GM19324 (cell line): ENCODE measurements around the gene POU2F2.

Experiments used
- ATAC-seq: cut with Tn5 transposase; IDR thresholded peaks from one replicate; pipeline ENCODE4 v1.9.1; 2021; ENCODE audit warnings: mild to moderate bottlenecking, moderate library complexity; ENCODE audit not compliant: unreplicated experiment, low FRiP score

POU2F2 gene

DNA sequence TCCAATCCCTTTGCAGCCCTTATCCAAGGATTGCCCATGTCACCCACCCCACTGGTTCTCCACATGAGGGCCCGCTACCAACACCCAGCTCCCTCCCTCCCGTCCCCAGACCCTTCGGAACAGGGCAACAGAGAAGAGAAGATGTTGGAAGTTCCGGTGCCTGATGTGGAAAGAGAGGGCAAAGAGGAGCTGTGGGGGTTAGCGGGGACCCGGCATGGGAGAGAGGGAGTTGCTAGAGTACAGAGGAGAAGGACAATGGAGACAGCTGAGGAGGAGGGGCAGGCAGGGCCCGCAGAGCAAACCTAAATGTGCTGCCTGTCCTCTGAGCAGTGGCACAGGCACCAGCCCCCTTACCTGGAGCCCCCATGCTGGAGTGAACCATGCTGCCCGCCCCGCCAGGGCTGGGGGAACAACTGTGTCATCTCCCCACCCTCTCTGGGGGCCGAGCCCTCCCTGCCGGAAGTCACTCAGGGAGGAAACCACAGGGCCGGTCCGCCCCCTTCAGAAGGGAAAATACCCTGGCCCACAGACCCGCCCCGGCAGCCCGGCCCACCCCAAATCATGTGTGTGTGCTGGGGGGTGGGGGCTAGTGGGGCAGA lies at the start of gene POU2F2:
Gene POU2F2 (minus strand): TSS at position 417 of the 599 bp plus-strand sequence. CDS start 35 bp downstream, at position 382.
- ATAC-seq, result peak; percentile 47

DNA sequence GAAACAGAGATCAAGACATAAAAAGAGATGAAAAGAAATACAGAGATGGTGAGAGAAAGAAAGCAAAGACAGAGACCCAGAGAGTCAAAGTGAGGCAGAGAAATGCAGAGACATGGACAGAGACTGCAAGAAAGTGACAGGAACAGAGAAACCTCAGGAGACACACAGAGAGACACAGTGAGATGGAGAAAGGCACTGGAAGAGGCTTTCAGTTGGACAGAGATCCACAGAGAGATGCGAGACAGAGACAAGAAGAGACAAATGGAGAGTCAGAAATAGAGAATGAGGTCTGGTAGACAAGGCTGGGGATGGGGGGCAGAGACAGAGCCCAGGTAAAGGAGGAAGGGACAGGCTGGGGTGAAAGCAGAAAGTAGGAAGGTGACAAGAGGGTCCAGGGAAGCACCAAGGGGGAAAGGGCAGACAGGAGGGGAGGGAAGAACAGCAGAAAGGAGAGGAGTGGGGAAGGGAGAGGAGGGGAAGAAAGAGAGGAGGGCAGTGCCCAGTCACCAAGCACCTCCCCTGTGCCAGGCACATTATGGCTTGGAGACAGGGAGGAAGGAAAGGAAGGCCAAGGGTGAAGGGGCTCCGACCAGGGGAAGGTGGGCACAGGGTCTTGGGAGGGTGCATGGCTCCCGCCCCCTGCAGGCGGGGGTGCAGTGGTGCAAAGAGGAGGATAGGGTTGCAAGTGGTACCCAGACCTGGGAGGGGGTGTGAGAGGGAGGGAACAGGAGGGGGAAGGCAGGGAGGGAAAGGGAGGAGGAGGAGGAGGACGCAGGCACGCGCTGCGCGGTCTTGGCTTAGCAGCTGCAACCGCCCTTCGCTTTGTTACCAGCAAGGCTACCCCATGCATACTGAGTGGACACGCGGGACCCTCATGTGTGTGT lies 46.8 kb upstream of the POU2F2 start:
- ATAC-seq, result no peak

DNA sequence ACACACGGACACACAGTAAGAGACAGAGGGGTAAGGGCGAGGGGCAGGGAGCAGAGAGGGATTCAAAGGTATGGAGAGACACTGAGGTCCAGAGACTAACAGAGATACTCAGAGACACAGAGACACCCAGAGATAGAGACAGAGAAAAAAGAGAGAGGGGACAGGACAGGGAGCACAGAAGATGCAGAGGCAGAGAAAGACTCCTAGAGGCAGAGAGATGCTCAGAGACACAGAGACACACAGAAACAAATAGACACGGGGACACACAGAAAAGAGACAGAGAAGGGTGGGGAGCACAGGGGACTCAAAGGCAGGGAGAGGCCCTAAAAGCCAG lies 45.4 kb upstream of the POU2F2 start:
- ATAC-seq, result no peak

DNA sequence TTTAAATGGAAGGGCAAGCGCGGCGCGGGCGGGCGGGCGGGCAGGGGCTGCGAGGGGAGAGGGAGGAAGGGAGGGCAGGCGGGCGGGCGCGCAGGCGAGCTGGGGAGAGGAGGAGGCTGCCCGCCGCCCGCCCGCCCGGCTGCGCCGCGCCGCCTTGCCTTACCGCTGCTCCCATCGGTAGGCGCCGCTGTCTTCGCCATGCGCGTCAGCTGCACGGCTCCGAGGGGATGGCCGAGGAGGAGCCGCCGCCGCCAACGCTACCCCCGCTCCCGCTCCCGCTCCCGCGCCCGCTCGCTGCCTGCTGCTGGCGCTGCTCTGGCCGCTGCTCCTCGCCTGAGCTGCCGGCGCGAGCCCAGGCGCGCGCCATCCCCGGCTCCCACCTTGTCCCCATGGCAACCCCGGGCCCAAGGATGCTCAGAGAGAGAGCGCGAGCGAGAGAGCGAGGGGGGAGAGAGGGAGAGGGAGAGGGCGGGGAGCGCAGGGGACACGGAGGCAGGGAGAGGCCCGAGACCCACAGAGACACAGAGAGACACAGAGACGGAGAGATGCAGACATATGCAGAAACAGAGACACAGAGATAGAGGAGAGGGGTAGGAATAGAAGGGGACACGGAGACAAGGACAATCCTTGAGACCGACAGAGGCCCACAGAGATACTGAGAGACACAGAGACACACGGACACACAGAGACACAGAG lies 44.9 kb upstream of the POU2F2 start:
- no peak for ATAC-seq

DNA sequence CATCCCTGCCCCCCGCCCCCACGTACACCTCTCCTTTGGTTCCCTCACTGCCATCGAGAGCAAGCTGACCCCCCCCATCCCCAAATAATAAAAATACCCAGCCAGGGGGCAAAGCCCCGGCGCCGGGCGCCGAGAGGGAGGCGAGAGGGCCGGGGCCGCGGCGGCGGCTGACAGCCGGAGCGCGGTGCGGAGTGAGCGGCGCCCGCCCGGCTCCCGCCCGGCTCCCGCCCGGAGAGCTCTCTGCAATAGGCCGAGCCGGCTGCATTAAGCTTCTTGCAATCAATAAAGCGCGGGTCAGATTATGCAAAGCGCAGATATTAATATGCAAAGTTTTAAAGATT lies 44.4 kb upstream of the POU2F2 start:
- ATAC-seq, result no peak

DNA sequence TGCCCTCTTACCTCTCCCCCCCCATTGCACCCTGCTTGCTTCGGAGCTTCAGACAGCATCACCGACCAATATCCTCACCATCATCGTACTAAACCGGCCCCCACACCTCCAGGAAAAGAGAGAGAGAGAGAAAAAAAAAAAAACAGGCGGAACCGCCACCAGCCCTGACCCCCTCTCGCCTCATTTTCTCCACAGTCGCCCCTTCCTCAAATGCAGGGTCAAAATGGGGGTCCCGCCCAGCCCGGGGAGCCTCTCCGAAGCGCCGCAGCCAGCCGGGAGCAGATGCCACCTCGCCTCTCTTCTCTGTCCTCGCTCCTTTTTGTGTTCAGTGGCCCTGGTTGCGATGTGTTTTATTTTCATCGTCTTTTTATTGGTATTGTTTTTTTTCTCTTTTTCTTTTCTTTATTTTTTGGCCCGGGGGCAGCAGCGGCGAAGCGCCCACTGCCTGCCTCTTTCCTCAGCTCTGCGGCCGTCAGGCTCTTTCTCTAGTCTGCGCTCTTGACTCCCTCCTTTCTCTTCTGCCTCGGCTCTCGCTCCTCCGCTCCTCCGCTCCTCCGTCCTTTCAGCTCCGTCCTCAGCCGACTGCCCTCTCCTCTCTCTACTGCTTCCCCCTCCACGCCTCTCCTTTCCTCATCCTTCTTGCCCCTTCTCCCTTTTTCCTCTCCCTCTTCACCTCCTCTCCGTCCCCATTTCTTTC lies 43.9 kb upstream of the POU2F2 start:
- ATAC-seq, result no peak

DNA sequence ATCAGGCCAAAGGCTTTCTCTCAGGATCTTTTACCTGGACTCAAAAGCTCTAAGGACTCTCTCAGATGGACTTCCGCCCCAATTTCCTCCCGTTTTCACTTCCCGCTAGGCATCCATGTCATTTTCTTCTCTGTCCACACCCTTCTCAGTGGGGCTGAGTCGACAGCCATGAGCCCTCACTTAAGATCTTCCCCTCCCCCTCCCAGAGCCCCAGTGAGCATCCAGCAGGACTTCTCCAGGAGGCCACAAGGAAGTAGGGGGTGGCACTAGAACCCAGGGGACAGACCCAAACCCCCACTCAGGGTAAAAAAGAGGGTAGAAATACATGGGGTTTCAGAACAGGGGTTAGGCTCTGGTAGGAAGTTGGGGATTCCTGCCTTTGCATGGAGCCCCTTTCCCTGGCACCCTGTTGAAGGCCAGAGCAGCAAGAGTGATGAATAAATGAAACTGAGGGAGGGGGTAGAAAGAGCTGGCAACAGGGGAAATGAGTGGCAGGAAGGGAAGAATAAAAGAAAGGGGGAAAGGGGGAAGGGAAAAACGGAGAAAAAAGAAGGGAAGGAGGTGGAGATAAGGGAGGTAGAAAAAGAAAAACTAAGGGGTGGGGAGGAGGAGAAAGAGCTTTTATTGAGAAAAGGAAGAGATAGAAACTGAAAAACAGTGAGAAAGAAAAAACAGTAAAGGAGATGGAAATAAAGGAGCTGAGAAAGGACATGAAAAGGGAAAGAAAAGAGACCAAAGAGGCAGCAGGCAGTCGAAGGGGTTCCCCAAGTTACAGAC lies 42.9 kb upstream of the POU2F2 start:
- no peak for ATAC-seq

DNA sequence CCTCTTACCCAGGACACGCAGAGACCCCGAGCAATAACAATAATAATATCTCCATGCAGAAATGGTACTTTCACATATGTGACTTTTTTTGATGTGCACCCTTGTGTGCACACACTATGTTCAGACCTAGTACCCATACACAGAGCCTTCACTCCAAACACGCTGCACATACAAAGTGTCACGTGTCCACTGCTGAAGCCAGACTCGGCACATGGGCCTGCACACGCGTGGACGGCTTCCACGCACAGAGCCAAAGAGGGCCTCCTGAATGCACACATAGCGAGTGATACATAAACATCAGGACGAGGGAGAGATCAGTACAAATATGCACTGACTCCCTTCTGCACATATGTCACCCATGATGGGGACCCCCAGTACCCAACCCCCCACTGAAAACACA lies 41.9 kb upstream of the POU2F2 start:
- ATAC-seq, result no peak

DNA sequence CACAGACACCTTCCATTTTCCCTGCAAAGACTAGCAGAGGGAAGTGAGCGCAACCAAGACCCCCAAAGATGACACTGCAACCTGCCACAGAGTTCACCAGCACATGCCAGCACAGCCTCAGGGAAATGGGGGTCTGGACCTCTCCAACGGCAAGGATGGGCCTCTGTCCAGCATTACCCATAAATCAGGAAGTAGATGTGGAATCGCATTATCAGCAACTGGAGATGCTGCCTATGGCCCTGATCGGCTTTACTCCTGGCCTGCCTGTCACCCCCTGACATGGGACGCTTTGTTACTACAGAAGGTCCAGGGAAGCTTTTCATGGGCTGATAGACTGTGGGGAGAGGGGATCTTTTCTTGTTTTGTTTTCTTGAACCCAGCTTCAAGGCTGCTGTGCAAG lies 41.4 kb upstream of the POU2F2 start:
- ATAC-seq, result no peak

DNA sequence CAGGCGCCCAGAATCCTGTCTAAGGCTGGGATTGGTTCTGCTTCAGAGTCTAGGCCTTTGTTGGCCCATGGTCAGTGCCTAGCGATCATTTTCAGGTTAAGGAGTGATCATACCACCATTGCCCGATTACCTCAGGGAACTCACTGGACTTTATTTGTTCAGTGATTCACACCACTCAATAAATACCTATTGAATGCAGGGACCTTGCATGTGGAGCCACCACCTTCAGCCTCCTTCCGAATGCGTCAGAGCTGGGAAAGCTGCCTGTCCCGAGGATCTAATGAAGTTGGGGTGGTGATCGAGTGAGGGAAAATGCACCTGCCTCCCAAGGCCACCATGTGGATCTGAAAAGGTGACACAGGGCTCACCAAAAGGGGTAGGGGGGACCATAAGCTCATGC lies 40.0 kb upstream of the POU2F2 start:
- ATAC-seq, result no peak

DNA sequence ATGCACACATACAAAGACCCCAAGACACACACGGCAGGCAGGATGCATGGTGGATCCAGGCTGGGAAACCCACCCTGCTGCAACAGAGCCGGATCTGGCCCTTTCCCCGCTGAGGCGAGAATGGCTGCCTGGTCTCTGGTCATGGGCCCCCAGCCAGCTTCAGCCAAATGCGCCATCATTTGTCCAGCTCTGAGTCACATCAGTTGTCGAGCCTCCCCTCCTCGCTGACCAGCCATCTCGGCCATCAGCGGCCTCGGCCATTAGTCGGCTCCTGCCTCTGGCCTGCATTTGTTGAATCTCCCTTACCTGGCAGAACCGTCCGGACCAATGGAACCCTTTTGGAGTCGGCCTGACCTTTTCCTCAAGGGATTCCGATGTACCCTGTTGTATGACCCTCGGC lies 38.5 kb upstream of the POU2F2 start:
- ATAC-seq, result no peak

DNA sequence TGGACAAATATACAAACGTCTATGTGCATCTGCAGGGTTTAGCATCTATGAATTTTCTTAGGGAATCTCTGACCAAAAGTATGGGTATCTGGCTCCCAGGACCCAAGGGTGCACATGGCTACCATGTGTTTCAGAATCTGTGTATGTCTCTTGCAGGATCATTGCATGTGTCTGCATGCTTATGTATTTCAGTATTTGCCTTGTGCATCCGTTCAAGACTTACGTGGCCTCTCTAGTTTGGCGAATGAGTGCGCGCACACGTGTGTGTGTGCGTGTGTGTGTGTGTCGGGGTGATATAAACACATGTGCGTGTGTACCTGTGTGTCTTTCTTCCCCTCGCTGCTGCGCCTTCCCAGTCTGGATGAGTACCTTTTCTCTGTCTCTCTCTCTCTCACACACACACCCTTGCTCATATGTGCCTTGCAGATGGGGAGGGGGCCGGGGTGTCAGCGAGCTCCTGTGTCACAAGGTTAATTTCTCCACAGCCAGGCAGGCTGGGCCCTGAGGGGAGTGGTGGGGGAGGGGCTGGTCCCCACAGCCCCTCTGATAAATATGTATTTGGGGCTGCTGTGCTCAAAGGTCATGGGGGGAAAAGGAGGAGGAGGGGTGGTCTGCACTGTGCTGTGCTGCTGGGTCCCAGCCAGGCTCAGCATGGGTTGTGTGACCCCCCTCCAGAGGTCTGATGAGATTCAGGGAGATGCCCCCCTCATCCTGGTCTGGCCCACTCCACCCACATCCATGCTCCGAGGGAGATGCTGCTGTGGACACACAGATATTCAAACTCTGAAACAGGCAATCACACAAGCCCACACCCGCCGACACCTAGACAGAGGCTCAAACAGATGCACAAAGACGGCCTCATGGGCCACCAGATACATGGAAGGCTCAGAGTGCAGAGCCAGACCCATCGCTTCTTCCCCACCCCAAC lies 37.5 kb upstream of the POU2F2 start:
- ATAC-seq, result no peak

DNA sequence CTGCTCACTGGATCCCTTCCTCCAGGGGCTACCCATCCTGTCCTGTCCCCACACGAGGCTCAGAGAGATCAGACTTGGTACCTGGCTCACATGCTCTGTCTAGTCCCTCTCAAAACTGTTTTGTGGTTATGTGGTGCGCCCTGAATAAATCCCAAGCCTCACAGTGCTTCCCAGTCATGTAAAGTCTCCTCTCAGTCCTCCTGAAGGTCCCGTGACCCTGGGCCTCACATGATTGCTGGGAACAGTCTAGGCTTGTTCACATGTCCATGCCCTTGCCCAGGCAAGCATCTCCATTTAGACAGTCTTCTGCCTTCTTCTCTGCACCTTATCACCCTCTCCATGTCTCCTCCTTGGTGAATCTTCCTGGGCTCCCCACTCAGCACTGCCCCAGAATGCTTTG lies 36.0 kb upstream of the POU2F2 start:
- no peak for ATAC-seq

DNA sequence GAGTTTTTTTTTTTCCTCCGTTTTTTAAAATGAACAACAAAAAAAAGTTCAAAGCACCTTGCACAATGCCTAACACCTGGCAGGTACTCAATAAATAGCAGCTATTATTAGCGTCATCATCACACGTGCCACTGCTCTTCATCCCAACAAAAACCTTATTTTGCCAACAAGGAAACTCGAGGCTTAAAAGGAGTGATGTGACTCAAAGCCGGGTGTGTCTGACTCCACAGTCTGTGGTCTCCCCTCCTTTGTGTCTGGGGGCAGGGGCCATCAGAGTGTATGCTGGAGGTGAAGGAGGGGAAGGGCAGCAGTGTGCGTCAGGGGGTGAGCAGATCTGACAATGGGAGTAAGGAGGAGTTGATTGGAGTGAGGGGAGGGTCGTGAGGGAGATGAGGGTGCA lies 34.1 kb upstream of the POU2F2 start:
- ATAC-seq, result no peak

DNA sequence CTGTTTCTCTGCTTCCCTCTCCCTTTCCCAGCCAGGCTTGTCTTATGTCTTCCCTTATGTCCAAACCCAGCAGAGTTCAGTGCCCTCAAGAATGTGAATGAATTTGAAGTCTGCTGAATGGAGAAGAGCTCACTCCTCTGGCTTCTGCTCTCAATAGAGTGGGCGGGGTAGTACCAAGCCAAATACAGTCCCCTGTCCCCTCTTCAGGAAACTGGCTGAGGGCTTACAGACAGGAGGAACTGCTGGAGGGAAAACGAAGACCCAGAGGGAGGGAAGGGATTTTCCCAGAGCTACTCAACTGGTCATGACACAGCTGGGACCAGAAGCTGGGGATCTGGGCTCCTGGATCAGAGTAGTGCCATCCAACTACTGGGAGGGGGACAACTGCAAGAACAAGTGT lies 32.9 kb upstream of the POU2F2 start:
- no peak for ATAC-seq

DNA sequence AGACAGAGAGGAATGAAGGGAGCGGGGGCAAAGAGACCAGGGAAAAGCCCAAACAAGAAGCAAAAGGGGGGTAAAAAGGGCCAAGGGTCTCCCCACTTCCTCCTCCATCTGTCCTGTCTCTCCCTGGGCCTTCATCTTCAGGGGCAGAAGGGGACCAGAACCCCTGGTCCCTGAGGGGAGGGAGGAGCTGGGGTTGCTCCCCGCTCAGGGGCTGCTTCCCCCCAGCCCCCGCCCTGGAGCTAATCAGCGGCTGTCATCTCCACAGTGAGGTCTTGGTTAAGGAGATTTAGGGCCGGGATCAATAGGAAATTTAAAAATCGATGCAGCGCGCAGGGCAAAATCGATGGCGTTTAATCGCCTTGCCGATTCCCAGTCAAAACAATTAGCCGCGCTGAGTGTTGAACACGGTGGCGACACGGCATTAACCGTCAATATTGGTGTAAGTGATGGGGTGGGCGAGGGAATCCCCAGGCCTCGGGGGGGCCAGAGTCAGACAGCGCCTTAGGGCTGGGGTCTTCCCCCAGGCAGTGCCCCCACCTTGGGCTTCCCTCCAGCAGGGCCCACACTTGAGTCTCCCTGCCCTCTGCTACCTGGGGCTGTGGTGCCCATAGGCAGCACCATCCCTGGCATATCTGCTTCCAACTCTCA lies 29.5 kb upstream of the POU2F2 start:
- ATAC-seq, result no peak

DNA sequence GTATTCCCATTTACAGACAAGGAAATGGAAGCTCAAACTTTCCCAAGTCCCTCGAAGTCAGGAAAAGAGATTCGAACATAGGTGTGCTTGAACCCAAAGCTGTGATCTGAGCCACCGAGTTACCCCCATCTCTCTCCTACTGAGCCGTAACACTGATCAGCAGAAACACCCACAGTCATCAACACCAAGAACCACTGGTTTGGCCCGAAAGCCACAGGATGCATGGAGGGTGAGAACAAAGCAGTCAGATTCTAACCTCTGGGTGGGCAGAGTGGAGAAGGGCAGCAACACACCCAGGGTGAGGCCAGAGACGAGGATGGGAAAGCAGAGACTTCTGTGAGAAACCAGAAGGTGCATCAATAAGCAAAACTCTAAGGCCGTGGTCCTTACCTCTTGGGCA lies 27.7 kb upstream of the POU2F2 start:
- no peak for ATAC-seq

DNA sequence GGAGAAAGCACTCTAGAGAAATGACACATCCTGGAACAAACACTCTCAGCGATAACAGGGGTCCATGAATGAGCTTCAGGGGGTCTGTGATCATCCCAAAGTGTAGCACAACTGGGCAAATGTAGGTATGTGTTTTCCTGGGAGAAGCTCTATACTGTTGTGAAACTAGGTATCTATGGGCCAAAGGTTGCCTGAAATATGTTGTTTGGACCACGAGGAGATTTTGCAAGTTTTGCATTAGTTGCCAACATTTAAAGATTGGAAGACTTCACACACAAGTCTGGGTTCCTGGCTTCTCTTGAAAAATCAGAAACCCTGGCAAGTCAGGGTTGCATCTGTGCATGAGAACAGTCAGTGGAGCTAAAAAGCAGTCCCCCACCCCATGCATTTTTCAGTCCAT lies 26.7 kb upstream of the POU2F2 start:
- ATAC-seq, result no peak

DNA sequence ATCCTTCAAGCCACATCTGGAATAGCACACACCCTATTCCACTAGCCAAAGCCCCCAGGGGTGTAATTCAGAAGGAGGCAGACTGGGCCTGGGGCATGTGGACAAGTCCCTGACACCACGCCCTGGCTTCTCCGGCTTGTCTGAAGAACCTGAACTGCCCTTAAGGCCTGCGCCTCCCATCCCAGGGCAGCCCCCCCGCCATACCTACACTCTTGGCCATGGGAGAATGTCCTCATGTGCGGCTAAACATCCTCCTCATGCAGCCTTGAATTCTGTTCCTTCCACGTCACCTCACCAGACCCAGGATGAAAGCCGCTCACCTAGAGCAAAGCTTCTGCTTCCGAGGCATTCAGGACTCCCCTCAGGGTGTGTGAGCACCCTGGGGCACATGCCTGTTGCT lies 24.3 kb upstream of the POU2F2 start:
- ATAC-seq, result no peak
